Prostate gland (tissue), 2 donors: ENCODE measurements around the gene CALB2.

Experiments
- POLR2A ChIP-seq: fragments of 450-650 bp; IDR thresholded peaks from one replicate; pipeline ENCODE4 v1.6.1; 2016; ENCODE audit warnings: antibody characterized with exemption, mild to moderate bottlenecking
- TF ChIP-seq, protein P1 (sequence below), 4 experiments: fragments of 200-600 bp in 2 of 4; fragments of 450-650 bp in 2 of 4; sonication (generic) in 2 of 4; IDR thresholded peaks; 1 replicate in 3 of 4; 2 replicates in 1 of 4; pipeline ENCODE4 v1.5.1; 2016 to 2019; ENCODE audit warnings: antibody characterized with exemption in 4 of 4, mild to moderate bottlenecking in 2 of 4, moderate library complexity in 2 of 4

DNA sequence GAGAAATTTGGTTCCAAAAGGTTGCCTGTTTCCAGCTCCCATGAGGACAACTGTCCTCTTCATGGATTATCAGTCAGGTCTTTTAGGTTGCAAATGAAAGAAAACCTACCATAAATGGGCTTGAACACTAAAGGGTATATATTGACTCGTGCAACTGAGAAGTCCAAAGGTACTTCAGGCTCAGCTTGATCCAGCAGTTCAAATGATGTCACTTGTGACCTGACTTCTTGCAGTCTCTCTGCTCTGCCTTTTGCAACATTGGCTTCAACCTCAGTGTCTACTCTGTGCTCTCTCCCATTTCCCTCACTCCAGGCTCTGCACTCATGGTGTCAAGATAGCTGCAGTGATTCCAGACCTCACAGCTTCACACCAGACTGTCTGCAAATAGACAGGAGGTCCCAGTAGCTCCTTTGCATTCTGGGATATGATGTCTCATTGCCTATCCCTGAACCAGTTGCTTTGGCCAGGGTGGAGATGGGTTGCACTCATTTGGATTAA, 5.5 kb upstream of the CALB2 start:
- TF ChIP-seq, protein P1, sequence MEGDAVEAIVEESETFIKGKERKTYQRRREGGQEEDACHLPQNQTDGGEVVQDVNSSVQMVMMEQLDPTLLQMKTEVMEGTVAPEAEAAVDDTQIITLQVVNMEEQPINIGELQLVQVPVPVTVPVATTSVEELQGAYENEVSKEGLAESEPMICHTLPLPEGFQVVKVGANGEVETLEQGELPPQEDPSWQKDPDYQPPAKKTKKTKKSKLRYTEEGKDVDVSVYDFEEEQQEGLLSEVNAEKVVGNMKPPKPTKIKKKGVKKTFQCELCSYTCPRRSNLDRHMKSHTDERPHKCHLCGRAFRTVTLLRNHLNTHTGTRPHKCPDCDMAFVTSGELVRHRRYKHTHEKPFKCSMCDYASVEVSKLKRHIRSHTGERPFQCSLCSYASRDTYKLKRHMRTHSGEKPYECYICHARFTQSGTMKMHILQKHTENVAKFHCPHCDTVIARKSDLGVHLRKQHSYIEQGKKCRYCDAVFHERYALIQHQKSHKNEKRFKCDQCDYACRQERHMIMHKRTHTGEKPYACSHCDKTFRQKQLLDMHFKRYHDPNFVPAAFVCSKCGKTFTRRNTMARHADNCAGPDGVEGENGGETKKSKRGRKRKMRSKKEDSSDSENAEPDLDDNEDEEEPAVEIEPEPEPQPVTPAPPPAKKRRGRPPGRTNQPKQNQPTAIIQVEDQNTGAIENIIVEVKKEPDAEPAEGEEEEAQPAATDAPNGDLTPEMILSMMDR (IDR thresholded peaks at IDR 0.05): no peak
- no peak for TF ChIP-seq POLR2A
